NCI-H345 (cell line): ENCODE data around the gene MYADML2.
"Not testable (repeated sequence)": the region's sequence is repeated elsewhere in the genome, so short reads cannot be mapped to it uniquely, and the experiment has no call there.

ENCODE experiments used
- DNase-seq: peaks from one replicate; lab custom pipeline; 2025; lab: John Stamatoyannopoulos, UW

MYADML2 gene, protein sequence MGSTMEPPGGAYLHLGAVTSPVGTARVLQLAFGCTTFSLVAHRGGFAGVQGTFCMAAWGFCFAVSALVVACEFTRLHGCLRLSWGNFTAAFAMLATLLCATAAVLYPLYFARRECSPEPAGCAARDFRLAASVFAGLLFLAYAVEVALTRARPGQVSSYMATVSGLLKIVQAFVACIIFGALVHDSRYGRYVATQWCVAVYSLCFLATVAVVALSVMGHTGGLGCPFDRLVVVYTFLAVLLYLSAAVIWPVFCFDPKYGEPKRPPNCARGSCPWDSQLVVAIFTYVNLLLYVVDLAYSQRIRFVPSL

GRCh38 chr17:81947189-81947588, at the start of gene MYADML2:
MYADML2 (minus strand) TSS chr17:81947233; CDS start chr17:81941741, 5,492 bp downstream.
- no peak for DNase-seq

DNA sequence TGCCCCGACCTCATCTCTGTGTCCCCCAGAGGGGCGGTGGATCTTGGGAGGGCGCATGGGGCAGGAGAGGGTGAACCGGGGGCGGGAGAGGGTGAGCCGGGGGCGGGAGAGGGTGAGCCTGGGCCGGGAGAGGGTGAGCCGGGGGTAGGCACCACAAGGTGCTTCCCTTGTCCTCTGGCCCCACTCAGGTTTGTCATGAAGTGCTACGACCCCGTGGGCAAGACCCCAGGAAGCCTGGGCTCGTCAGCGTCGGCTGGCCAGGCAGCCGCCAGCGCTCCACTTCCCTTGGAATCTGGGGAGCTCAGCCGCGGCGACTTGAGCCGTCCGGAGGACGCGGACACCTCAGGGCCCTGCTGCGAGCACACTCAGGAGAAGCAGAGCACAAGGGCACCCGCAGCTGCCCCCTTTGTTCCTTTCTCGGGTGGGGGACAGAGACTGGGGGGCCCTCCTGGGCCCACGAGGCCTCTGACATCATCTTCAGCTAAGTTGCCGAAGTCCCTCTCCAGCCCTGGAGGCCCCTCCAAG, 49.3 kb upstream of the MYADML2 start:
- DNase-seq = no peak

GRCh38 chr17:81995463-81996231, 48.6 kb upstream of the MYADML2 start:
- no peak for DNase-seq

GRCh38 chr17:81994593-81995462, 47.8 kb upstream of the MYADML2 start:
- DNase-seq = no peak

DNA sequence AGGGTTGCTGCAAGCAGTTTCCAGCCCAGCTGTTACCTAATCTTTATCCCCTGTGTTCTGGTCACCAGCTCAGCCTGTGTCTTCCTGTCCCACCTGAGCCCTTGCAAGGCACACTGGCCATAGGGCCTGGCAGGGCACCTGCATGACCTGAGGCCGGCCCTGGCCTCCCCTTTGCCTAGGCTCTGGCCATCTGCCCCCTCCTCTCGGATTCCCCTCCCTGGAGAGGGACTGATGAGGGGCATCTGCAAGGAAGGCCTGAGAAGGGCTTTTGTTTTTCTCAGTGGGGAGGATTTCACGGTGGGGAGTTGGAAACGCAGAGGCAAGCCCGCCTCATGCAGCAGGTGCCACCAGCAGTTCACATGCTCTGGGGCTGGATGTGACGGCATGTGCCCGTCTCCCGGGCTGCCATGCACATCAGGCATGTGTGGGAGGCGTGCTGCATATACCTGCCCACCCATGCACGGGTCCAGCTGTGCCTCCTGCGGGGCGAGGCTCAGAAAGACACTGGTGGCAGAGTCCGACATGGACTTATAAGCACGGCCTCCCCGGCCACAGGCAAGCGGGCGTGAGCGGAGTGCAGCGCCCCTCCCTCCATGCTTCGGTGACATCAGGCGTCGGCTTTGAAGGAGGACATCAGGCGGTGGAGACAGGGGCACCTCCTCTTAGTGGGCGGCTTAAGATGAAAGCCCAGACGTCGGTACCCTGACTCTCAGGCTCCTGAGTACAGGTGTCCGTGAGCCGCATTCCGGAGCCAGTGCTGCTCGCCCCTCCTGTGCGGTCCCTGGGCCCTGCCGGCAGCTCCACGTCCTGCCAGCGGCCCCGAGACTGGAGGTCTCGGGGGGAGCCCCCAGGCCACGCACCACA, 46.9 kb upstream of the MYADML2 start:
- DNase-seq = no peak

DNA sequence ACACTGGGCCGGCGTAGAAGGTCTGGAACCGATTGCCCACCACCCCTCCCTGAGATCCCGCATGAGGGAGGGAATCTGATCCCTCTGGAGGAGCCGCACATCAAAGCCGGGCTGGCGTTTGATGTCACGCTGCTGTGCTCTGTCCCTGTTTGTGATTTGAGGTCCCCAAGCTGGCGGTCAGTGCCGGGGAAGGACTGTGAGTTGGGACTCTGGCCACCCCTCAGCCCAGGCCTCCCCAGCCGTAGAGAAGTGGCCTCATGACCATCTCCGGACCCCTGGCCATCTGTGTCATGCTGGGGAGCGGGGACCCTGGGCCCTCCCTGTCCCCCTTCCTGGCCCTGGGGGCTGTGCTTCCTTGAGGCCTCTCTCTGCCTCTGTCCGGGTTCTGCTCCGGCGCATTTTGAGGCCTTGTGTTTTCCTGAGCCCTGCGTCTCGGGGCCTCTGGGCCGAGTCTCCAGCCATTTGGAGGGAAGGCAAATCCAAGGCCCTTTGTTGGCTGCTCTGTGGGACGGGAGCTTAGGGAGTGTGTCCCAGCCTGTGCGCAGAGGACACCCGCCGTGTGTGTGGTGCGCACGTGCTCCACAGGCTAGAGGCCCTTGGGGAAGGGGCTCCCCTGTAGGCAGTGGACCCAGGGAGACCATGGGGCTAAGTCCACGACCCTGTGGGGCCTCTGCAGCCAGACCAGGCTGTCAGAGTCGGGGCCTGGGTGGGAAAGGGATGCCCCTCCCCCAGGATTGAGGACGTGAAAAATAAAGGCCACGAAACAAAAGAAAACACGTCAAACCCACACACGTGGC, 45.5 kb upstream of the MYADML2 start:
- no peak for DNase-seq

DNA sequence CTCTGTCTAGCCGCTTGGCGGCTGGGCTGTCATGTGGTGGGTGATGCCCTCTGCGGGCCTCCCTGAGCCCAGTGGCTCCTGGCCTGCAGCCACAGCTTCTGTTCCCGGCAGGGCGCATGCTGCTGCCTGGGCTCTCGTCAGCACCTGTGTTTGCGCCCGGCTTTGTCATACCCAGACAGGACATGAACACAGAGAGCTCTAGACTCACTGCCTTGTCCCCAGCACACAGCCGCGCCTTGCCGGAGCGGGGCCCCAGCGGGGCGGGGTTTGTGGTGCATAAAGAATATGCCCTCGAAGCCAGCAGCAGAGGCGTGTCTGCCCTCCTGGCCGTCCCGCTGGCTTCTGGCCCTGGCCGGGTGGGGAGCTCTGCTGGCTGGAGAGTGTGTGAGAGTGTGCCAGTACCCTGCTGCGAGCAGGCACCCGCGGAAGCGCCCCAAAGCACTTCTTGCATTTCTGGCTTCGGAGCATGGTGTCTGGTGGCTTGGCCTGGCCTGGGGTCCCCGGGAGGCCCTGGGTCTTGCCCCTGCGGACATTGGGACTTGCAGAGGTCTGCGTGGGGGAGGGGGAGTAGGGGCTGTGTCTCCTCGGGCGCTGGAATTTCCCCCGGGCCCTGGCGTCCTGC, 44.8 kb upstream of the MYADML2 start:
- DNase-seq = no peak

DNA sequence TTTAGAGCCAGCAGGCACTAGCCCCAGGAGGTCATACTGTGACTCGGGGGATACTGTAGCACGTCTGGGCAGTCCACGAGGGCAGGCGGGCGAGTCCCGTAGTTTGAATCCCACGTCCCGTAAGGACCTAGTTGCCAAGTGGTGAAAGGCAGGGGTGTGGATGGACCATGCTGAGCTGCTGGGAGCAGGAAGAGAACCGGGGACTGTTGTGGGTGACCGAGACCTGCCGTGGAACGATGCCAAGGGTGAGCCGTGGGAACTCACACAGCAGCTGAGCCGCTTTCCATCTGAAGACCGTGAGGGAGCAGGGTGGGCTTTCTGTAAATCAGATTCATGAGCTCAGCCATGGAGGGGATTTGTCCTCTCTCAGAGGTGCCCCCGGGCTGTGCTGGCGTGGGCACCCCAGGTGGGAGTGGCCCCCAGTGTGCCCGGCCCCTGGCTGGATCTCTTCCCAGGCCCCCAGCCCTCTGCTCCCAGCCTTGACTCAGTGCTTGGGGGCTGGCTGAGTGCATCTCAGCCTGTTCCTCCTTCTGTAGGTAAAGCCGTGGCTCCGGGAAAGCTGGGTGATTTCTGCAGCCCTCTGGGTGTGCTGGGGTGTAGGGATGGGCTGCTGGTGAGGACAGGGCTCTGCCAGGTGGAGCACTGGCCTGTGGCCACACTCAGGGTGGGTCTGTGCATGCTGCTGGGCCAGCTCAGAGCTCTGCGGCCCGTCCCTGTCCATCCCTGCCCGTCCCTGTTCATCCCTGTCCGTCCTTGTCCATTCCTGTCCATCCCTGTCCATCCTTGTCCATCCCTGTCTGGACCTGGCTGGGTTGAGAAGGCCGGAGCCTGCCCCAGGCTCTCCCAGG, 44.0 kb upstream of the MYADML2 start:
- no peak for DNase-seq

GRCh38 chr17:81987161-81987770, 40.2 kb upstream of the MYADML2 start:
- DNase-seq = no peak

DNA sequence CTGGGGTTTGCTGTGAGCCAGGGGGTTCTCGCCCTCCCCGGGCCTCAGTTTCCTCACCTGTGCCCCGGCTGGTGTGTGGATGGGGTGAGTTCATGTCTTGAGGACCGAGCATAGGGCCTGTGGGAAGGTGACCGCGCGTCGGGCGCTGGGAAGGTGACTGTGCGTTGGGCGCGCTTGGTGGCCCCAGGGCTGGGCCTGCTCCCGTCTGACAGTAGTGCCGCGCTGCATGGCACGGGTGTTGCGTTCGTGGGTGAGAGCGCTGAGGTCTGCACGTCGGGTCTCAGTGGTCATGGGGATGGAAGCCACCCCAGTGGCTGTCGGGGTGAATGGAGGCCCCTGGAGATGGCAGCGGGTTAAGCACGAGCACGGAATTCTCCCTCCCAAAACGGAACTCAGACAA, 39.6 kb upstream of the MYADML2 start:
- DNase-seq = no peak

GRCh38 chr17:81984773-81985410, 37.9 kb upstream of the MYADML2 start:
- DNase-seq = no peak

- DNase-seq = no peak
Observed at GRCh38 chr17:81983639-81984373, 36.8 kb upstream of the MYADML2 start.

- no peak for DNase-seq
Observed at GRCh38 chr17:81983011-81983638, 36.1 kb upstream of the MYADML2 start.

GRCh38 chr17:81981511-81981910, 34.5 kb upstream of the MYADML2 start:
- DNase-seq = not testable (repeated sequence)

DNA sequence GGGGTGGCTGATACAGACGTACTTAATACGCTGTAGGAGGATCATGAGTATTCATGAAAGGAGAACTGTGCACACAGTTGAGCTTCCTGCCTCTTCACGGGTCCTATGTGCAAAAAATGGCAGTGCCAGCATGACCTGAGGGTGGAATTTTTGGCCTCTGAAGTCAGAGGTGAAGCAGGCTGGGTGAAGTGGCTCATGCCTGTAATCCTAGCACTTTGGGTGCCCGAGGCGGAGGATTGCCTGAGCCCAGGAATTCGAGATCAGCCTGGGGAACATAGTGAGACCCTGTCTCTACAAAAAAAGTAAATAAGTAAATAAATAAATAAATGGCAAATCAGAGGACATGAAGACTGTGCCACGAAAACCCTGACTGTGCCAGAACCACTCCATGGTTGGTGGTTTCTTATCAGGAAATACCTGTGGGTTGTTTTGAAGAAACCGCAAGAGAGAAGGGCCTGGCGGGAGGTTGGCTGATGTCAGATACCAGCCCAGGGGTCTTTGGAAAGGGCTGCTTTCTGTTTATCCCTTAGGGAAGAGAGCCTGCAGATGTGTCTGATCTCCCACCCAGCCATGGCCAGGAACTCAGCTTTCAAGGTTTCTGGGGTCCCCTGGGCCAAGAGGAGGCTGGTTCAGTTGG, 33.8 kb upstream of the MYADML2 start:
- no peak for DNase-seq

DNA sequence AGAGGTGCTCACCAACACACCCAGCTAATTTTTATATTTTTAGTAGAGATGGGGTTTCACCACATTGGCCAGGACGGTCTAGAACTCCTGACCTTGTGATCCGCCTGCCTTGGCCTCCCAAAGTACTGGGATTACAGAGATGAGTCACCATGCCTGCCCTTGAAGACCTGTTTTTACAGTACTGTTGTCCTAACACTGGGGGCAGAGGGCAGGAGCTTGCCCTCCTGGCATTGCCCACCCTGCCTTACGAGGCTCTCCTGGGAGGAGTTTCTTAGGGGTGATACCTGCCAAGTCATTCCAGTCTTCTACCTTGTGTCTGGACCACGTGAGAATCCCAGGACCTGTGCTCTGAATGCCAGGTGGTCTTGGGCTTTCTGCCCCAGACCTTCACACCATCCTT, 33.1 kb upstream of the MYADML2 start:
- DNase-seq = no peak
